ENCODE measurements around the gene ALS2.
A peak's percentile ranks its signal among the peaks of the same experiment; 100 is the strongest.
"Not testable (repeated sequence)": the region's sequence is repeated elsewhere in the genome, so short reads cannot be mapped to it uniquely, and the experiment has no call there.

Gene ALS2

DNA sequence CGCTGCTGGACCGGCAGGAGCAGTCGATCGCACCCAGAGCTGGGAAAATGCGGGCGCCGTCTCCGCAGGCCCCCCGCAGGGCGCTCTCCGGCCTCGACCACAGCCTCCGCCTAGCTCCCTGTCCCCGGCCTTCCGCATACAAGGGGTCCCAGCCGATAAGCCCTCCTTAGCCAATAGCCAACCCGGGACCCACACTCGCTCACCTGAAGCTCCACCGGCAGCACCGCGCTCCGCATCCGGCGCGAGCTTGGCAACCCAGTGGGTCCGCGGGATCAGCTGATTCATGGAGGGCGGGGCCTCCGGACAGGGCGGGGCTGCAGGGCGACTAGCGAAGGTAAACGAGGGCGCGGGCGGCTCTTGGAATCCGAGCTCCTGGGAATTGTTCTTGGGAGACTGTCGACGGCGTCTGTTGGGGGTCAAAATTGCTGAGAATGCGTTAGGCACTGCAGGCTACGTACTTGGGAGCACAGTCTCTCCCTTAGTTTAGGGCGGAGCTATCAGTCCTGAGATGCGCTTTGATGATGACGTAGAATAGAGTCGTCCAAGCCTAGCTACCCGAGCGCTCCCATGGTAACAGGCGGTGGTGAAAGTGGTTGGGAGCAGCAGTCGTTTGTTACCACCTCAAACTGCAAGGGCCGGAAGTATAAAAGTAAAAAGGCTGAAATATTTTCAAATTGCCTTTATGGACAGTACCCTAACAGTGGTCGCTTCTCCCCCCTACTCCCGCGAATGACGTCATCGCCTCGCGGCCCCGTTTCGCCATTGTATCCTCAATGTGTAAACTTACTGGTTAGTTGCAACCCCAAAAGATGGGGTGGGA, at the start of gene ALS2:
Gene ALS2, minus strand, starts transcription at position 260 of the 820 bp plus-strand sequence. CDS start 12,048 bp downstream, outside the sequence.
- peak; percentile 99 for DNase-seq (ENCODE audit: low read depth)

DNA sequence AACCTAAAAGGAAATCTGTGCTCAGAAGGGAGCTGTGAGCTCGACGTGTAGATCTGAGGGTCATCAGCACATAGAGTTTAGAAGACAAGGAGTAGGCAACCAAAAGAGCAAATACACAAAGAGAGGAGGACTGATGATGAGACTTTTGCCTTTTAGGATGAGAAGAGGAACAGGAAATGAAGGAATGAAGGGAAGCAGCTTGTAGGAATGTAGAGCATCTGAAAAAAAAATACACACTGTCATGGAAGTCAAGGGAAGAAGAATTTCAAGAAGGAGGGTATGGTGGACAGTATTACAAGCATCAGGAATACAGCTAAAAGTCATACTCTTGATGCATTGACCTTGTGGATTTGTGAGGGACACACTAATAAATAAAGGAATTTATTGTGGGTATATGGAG, 47.5 kb upstream of the ALS2 start:
- DNase-seq (ENCODE audit: low read depth) = no peak

DNA sequence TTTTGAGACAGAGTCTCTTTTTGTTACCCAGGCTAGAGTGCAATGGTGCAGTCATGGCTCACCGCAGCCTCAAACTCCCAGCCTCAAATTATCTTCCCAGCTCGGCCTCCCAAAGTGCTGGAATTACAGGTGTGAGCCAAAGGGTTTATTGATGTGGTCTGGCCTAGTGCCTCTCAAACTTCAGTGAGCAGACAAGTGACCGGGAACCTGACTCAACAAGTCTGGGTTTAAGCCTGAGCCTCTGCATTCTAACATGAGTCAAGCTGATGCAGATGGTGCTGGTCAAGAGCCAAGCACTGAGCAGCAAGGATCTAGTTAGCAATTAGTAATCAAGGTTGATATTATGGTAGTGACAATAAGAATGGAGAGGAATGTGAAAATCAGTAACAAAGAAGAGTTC, 46.9 kb upstream of the ALS2 start:
- DNase-seq (ENCODE audit: low read depth) = no peak

DNA sequence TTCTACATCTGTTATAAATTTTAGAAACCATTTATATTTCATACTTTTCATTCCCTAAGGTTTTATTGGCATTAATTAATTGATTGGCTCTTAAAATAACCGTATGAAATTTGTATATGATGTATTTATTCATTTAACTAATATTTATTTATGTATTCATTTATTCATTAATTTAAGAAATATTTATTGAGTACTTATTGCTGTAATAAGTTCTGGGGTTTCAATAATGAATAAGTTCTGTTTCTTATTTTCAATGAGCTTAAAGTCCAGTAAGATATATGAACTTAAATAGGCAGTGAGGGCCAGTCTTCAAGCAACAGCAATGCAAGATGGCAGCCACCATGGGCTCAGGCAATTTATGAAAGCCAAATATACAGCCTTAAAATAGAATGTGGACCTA, 43.5 kb upstream of the ALS2 start:
- DNase-seq (ENCODE audit: low read depth) = no peak

DNA sequence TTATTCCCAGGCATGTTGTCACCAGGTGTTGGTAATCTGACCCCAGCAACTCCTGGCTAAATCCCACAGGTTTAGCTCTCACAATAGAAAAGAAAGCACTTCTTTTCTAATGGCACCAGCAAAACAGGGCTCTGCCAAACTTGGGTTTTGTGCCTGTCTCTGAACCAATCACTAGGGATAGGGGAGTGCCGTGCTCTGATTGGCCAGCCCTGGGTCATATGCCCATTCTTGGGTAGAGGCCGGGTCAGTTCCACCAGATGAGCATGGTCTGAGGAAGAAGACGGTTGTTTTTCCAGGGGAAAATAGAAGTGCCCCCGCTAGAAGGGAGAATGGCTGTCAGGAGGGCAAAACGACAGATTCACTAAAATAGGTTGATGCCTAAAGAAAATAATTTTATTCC, 40.3 kb upstream of the ALS2 start:
- DNase-seq (ENCODE audit: low read depth) = no peak

DNA sequence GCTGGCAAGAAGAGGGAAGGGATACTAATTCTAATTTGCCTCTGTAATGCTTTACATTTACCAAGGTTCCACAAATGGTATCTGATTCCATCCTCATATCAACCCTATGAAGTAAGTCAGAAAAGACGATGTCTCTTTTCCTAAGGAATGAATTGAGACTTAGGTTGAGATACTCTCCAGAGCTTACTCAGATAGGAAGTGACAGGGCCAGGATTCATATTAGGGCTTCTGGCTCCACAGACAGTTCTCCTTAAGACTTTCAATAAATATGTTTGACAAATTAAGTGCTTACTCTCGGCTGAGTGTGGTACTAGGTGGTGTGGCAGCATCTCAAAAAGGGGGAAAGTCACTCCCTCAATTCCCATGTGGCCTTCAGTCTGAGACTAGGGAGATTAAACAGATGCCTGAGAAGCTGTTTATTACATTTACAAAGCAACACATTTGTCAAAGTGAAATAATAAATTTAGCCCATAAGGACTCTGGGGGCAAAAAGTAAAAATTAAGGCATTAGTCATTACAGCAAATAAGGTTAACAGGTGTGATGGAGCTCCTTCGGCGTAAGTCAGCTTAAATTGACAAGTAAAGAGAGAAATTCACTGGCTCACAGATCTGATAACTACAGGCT, 39.8 kb upstream of the ALS2 start:
- no peak for DNase-seq (ENCODE audit: low read depth)

DNA sequence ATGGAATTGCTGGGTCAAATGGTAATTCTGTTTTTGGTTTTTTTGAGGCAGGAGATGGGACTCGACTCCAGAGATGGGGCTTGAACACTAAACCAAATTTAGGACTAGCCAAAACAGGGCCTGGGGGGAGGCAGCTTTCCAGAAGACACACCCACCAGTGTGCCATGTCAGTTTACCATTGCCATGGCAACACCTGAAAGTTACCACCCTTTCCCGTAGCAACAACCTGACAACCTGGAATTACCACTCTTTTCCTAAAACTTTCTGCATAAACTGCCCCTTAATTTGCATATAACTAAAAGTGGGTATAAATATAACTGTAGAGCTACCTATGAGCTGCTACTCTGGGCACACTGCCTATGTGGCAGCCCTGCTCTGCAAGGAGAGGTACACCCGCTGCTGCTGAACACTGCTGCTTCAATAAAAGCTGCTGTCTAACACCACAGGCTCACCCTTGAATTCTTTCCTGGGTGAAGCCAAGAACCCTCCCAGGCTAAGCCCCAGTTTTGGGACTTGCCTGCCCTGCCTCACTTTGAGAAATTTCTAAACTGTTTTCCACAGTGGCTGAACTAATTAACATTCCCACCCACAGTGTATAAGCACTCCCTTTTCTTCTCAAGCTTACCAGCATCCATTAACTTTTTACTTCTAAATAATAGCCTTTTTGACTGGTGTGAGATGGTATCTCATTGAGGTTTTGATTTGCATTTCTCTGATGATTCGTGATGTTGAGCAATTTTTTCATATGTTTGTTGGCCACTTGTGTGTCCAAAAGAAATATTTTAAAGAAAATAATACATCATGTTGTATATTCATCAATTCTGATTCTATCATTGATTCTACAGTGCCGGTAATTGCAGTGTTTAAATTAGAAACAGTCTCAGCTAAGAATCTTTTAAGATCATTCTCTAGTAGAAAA, 36.2 kb upstream of the ALS2 start:
- peak; percentile 19 for DNase-seq (ENCODE audit: low read depth)

DNA sequence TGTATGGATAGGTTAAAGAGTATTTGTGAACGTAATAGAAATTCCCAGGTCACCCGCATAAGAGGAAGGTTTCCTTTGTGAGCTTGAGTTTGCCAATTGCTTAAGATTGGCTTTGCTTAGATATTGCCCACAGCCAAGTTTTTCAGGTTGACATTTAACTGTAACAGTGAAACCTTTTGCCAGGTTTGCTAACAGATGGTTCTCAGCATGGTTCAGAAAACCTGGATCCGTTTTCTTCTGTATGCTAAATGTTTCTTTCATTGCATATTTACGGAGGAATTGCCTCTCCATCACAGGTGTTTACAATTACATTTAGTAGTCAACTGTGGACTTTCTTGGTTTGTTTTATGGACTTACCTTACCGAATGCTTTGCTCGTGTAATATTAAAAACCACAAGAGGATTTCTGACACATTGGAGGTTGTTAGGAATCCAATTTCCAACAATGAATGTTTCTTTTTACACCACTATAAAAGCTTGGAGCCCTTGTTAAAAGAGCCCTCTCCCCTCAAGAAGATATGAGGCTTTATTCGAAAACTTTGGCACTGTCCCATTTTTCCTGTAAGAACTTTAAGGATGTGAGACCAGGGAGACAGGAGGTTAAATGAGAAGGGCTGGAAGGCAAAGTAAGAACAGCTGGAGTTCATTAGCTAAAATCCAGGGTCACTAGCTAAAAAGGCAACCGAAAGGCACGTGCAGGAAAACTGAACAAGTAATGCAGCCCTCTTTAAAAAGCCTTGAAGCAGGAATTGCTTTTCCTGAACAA, 33.4 kb upstream of the ALS2 start:
- peak; percentile 45 for DNase-seq (ENCODE audit: low read depth)

DNA sequence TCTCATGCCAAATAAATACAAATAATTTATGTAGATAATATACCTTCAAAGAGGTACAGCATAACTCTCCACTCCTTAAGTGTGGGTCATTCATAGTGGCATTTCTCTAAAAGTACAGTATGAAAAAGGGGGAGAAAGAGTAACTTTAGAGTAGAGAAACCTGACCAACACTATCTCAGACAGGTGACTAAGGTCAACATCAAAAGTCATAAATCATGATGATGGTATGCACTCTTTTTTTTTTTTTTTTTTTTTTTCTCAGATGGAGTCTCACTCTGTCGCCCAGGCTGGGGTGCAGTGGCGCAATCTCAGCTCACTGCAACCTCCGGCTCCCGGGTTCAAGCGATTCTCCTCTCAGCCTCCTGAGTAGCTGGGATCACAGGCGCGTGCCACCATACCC, 29.9 kb upstream of the ALS2 start:
- not testable (repeated sequence) for DNase-seq (ENCODE audit: low read depth)

DNA sequence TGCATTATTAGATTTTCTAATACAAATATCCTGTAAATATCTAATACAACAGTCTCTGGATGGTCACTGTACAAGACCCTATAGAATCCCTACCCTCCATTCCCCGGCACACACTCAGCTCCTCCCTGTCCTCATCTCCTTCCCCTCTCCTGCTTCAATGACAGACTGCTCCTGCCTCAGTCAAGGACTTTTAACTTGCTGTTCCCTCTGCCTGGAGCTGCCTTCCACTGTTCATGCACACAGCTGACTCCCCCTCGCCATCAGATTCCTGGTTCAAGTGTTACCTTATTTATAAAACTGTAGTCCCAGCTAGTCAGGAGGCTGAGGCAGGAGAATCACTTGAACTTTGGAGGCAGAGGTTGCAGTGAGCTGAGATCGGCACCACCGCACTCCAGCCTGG, 28.9 kb upstream of the ALS2 start:
- no peak for DNase-seq (ENCODE audit: low read depth)

DNA sequence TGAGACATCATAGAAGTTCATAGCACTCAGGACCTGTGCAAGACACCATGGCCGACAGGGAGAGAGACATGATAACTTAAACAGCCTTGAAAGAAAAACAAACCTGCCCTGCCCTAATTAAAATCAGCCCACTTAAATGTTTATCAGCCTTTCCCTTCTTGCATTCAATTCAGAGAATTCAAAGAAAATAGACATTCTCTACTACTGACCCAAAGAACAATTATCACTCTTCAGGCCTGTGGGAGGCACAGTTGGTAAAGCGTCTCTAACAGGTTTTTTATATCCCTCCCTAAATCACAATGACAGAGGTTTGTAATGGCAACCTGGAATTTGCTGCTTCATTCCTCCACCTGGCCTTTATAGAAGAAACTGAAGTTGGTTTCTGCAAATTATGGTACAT, 27.3 kb upstream of the ALS2 start:
- DNase-seq (ENCODE audit: low read depth) = no peak

DNA sequence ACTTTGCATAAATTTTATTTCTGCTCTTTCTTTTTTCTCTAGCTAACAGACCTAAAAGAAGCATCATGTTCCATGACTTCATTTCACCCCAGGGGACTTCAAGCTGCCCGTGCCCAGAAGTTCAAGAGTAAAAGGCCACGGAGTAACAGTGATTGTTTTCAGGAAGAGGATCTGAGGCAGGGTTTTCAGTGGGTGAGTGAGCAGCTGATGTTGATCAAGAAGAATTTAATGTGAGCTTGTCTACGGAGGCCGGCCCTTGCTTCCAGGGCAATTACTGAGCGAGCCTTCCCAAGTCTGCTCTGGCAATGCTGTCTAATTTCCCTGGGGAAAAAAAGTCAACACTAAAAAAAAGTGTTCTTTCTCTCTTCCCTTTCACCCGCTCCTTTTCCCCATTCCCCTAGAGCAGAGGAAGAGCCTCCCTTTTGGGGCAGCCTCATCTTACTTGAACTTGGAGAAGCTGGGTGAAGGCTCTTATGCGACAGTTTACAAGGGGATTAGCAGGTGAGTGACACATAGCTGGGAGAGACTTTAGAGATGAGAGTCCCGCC, 26.8 kb upstream of the ALS2 start:
- DNase-seq (ENCODE audit: low read depth) = peak; percentile 98

DNA sequence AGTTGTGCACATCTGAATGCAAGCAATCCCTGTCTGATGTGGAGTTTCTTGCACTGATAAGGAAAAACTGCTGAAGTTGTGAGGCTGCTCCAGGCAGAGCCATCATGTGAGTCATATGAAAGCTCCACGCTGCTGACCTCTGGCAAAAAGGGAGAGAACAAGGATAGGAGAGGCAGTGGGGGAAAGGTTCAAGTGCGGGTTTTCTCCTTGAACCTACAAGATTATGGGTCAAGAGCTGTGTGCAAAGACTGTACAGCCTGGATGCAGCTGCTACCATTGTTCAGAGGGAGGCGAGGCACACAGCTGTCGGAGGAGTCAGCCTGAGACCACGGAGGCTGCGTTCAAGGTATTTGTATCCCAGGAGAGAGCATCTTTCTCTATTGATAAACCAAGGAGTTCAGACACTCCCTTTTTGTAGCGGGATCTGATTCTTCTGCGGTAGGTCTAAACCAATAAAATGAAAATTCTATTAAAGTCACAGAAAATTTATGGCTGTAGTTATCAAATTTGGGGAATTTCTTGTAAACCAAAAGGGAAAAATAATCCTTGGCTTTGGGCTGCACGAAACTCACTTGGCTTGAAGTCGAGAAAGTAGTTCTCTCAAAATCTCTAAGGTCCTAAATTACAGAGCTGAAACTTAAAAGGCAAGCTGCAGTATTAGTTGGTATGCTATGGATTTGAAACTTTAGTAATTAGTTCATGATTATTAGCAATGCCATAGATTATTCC, 25.9 kb upstream of the ALS2 start, which contains the start of gene CDK15:
Gene CDK15, plus strand, starts transcription at position 96 of the 729 bp plus-strand sequence. Its CDS starts 128 bp downstream, at position 224.
- no peak for DNase-seq (ENCODE audit: low read depth)

DNA sequence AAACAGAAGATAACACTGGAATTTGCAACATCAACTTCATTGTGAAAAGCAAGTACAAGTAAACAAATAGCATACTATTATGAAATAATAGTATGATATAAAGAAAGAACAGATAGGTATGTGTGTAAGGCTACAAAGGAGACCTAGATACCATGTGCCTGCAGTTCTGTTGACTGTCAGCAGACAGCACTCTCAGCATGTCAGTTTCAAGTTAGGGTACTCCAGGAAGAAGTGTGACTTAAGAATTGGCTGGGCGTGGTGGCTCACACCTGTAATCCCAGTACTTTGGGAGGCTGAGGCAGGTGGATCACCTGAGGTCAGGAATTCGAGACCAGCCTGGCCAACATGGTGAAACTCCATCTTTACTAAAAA, 18.2 kb upstream of the ALS2 start:
- DNase-seq (ENCODE audit: low read depth) = peak; percentile 46

DNA sequence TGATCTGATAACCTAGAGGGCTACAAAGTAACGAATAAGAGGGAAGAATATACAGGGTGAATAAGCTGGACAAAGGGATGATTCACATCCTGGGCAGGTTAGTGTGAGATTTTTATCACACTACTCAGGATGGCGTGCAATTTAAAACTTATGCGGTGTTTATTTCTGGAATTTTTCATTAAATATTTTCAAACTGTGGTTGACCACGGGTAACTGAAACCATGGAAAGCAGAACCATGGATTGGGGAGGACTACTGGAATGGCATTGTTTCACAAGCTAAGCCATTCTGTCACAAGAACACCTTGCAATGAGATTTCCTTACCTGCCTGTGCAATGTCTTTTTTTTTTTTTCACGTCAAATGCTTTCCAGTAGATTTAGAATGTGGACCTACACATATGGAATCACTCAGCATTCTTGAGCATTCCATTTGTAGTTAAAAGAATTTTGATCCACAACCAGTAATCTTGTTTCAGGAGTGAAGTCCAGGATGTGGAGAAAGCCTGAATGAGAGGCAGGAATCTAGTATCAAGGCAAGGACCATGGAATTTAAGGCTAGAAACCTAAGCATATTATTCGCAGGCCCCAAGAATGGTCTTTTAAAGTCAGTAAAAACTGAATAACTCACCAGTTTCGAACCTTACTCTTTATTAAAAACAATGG, 17.6 kb upstream of the ALS2 start:
- peak; percentile 81 for DNase-seq (ENCODE audit: low read depth)

DNA sequence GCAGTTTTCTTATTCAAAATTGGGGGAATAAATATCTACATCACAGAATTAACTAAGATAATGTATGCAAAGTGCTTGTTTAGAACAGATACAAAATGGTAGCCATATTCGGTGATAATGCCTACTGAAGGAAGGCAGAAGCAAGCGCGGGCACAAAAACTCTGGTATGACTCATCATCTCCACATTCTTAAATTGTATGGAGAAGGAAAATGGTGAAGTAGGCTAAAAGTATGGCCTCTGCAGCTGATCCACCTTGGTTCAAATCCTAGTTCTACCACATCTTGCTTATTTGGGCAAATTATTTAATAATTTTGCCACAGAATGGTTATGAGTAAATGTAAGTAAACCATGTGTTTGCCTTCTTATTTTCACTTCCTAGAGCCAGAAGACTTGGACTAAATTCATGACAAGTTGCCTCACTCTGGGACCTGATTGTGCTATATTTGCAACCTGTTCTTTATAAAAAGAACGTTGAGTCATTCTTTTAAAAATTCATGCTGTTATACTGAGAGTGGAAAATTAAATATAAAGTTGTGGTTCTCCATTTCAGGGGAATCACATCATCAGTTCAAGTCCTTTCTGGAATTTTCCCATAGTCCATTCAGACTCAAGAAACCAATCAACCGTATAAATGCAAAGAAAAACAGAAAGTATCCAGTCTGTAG, 16.6 kb upstream of the ALS2 start:
- peak; percentile 88 for DNase-seq (ENCODE audit: low read depth)

DNA sequence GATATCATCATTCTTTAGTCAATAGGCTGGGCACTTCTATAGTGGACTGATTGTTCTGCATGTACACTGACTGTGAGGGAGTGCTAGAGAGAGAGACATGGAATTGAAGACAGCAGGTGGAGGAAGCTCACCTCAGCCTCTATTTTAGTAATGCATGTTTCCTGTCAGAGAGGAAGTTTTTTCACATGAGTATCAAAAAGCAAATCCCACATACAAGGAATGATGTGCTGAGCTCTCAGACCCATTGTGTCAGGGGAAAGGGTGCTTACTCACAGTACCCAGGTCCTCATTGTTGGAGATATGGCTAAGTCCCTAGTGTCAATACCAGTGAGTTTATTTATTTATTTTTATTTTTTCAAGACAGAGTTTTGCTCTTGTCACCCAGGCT, 15.7 kb upstream of the ALS2 start:
- no peak for DNase-seq (ENCODE audit: low read depth)

DNA sequence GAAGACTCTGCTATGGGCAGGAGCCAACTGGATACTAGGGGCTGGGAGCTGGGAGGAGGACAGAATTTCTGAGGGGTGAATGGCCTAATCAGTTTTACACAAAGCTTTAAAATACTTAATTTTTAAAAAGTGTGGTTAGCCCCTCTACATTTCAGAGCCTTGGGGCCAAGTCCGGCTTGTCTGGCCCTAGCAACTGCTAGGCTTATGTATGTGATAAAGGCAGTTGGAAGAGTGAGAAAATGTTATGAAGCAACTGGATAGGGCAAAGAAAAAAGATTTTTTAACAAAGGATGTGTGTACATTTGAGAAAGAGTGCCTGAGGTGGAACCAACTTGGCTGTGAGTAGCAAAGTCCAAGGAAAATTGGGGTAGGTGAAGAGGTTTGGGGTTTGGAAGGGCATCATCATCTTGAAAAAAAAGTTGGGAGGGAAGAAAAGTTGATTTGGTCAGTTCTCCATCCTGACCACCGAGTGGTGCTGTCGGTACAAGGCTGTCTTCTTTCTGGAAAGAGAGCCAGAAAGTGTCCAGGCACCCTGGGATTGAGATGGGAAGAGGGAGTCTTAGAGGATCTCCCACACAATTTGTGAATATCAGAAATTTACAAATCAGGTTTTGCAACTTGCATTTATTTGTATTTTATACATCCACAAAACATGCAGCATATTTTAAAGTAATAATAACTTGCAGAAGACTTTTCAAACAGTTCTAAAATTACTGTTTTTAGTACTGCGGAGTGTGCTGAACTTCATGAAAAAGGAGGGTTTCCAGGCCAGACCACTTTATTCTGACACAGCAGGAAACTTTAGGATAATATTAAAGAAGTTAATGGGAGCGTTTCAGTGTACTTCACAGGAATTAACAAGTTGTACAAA, 15.1 kb upstream of the ALS2 start:
- DNase-seq (ENCODE audit: low read depth) = peak; percentile 37

DNA sequence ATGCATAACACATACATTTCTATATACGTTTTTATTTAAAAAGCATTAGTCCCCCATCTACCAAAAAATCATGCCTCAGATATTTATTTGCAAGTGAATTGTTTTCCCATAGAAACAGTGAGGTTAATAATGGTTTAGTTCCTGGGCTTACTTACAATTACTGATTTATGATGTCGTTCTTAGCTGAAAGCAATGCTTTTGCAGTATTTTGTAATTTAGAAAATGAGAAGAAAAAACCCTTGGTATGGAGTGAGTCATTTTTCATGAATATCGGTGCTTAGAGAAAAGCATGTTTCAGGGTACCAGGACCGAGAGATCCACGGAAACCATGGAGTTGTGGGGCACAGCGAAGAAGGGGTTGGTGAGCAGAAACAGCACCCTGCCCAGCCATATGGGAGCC, 13.6 kb upstream of the ALS2 start:
- no peak for DNase-seq (ENCODE audit: low read depth)

Data from fibroblast of gingiva (primary cell).